ENCODE measurements around the gene CAVIN2.

DNA sequence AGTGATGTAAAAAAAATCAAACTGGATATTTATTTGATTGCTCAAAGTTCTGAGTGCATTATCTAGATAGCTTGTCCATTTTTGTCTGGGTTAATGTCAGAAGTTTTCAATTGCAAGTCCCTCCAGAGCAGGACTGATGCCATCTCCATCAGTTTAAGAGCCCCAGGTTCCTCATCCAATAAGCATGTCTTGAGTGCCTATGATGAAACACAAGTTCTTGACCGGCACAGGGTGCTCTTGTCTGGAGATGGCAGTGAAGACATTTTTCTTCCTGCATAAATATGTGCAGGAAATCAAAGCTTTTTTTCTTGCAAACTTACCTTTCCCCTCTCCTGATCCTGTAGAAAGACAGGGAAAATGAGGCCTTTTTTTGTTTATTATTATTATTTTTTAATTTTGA, 31.9 kb downstream of the CAVIN2 start:
- TF ChIP-seq, protein P1, sequence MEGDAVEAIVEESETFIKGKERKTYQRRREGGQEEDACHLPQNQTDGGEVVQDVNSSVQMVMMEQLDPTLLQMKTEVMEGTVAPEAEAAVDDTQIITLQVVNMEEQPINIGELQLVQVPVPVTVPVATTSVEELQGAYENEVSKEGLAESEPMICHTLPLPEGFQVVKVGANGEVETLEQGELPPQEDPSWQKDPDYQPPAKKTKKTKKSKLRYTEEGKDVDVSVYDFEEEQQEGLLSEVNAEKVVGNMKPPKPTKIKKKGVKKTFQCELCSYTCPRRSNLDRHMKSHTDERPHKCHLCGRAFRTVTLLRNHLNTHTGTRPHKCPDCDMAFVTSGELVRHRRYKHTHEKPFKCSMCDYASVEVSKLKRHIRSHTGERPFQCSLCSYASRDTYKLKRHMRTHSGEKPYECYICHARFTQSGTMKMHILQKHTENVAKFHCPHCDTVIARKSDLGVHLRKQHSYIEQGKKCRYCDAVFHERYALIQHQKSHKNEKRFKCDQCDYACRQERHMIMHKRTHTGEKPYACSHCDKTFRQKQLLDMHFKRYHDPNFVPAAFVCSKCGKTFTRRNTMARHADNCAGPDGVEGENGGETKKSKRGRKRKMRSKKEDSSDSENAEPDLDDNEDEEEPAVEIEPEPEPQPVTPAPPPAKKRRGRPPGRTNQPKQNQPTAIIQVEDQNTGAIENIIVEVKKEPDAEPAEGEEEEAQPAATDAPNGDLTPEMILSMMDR (IDR thresholded peaks at IDR 0.05) = no peak
- no peak for TF ChIP-seq POLR2A (IDR thresholded peaks at IDR 0.05)

All from heart left ventricle (tissue), 13 donors.